Measurements from ENCODE around the gene SPOCK1.

Gene SPOCK1

GRCh38 chr5:137027758-137028157 is 471.4 kb downstream of the SPOCK1 start:
- DNase-seq (ENCODE audit: low read depth, low spot score) = no peak

GRCh38 chr5:137026296-137026695 is 472.8 kb downstream of the SPOCK1 start:
- DNase-seq (ENCODE audit: low read depth, low spot score) = no peak

DNA sequence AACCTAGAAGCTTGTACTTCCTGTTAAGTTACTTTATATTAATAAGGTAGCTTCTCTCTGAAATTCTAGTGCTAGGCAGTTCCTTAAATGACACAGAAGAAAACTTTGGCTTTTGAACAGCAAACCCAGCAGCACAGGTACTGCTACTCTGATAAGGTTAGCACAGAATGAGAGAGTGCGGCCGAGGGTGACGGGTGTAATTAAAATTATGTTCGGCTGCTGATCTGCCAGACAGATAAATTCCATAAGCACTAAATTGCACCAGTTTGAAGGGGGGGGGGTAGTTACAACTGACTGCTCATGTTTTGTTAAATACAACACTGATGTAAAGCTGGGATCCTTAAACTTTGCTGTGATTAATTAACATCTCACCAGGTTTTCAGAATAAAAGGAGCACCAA is 475.1 kb downstream of the SPOCK1 start:
- DNase-seq (ENCODE audit: low read depth, low spot score) = no peak

GRCh38 chr5:137023371-137023770 is 475.8 kb downstream of the SPOCK1 start:
- no peak for DNase-seq (ENCODE audit: low read depth, low spot score)

DNA sequence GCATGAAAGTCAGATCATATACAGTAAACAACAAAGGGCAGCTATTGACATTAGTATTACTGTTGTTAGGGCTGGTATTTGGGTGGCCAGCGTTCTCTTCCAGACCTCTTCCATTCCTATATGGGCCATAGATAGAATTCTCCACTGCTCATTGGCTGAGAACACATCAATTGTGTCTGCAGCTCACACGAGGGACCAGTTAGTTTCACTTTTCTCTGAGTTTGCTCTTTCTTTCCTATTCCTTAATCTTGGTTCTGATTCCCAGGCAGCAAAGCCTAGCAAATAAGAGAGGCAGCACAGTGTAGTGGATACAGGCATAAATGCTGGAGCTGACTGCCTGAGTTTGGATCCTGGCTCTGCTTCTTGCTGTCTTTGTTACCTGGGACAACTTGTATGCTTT is 476.4 kb downstream of the SPOCK1 start:
- DNase-seq (ENCODE audit: low read depth, low spot score) = no peak

GRCh38 chr5:137022043-137022442 is 477.1 kb downstream of the SPOCK1 start:
- DNase-seq (ENCODE audit: low read depth, low spot score) = no peak

GRCh38 chr5:137019229-137019628 is 479.9 kb downstream of the SPOCK1 start:
- no peak for DNase-seq (ENCODE audit: low read depth, low spot score)

DNA sequence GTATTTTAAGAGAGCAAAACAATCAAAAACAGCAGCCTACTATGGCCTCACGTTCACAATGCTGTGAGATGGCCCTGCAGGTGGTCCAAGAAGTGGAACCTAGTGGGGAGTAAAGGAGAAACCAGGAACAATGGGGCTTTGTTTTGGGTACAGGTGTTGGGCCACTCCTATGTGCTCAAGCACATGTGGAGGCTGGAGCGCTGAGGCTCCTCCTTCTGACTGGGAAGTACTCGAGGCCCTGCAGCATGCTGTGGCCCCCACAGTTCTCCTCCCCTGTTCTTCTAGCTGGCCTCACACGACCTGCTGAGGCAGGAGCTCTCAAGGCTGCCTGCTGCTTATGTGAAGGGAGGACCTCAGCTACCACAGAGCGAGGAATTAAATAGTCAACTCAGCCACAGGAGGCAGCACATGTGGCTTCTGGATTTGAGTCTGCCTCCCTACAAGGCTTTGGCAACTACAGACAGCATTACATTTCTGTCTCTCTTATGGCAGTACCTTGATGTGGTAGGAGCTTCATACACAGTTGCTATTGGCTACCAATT is 482.3 kb downstream of the SPOCK1 start:
- no peak for DNase-seq (ENCODE audit: low read depth, low spot score)

DNA sequence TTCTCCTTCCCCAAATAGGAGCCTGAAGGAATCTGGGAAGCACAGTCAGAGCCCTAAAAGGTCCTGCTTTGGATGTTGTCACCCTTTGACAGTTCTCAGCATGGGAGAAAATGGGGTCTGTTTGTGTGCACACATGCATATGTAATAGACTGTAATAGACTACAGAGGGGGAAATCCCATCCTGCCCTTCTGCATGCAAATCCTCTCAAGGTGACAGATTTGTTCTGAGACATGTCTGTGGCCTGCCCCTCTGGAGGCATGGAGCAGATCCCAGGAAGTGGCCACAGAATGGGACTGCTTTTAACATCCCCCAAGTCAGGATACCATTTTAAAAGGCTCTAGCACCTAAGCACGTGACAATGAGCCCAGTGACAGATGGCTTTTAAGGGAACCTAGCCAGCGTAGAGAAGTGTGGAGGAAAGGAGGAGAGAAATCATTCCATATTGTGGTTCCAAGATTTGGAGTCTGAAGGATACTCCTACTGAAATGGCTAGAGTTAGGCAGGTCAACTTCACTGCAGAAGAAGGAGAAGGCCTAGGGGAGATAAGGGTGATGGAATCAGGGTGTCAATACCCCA is 483.5 kb downstream of the SPOCK1 start:
- DNase-seq (ENCODE audit: low read depth, low spot score) = no peak

- DNase-seq (ENCODE audit: low read depth, low spot score) = no peak
Measured at GRCh38 chr5:137014731-137015130, 484.4 kb downstream of the SPOCK1 start.

DNA sequence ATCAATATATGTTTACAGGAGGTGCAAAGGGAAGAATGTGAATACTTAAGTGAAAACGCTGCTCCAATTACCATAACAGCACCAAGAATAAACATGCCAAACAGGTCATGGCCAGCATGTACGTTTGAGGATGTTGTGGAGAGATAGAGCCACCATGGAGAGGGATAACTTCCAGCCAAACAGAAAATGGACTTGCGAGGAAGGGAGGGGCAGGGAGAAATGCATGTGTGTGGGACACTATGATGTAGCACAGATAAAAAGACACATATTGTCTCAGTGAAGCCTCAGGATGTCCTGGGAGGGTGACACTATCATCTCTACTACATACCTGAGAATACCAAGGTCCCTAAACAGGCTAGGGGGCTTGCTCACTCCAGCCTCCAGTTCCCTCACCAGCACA is 488.9 kb downstream of the SPOCK1 start:
- no peak for DNase-seq (ENCODE audit: low read depth, low spot score)

DNA sequence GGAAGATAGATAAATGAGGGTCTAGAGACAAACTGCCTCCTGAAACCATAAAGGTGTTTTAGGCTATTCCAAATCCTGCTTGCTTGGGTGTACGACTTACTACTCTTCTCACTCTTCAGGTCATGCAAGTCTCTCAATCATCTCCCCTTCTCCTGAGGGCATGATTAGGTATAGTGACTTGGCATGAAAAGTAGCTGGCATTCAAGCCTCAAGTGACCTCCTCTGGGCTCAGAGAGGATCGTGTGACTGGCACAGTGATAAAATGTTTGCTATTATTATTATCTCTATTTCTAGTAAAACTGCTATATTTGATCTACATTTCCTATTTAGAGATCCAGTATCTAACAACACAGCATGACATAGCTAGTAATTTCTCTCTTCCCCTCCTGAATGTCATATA is 494.8 kb downstream of the SPOCK1 start:
- no peak for DNase-seq (ENCODE audit: low read depth, low spot score)

- no peak for DNase-seq (ENCODE audit: low read depth, low spot score)
Measured at GRCh38 chr5:137001026-137001569, 498.0 kb downstream of the SPOCK1 start.

DNA sequence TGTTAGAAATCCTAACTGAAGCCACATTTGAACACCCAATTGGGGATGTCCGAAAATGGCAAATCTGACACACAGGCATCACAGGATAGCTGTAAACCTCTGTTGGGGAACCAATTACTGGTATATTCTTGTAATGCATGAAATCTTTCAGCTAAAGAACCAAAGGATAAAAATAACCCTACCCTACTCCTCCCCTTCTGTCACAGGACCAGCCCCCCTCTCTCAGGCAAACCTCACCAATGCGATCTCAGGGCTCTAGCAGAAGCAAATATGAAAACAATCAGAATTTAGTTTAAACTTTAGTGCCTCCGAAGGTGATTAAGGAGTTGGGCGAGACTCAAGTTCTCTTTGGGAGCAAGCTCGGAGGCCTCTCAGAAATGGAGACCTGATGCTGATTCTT is 499.3 kb downstream of the SPOCK1 start:
- DNase-seq (ENCODE audit: low read depth, low spot score) = no peak

DNA sequence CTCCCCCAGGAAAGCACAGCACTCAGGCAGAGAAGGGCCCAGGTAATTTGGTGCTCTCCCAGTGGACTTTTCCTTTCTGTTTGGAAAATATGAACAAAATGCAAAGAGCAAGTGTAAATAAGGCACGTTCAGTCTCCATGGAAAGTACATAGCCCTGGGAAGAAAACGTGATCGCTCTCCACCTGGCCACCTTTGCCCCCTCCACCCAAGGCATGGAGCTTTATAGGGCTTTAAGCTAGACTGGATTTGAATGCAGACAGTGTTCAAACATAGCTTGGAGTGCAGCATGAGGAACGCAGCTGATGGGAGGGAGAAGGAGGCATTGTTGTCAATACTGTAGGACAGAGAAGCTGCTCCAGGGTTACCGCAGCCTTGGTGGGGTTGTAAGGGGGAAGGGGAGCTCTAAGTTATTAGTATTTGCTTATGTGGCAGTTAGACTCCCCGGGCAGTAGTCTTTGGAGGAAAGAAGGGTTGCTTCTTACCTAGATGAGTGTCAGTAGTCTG is 500.2 kb downstream of the SPOCK1 start:
- no peak for DNase-seq (ENCODE audit: low read depth, low spot score)

- DNase-seq (ENCODE audit: low read depth, low spot score) = no peak
Measured at GRCh38 chr5:136994154-136994553, 505.0 kb downstream of the SPOCK1 start.

- DNase-seq (ENCODE audit: low read depth, low spot score) = no peak
Measured at GRCh38 chr5:136992796-136993489, 506.2 kb downstream of the SPOCK1 start.

GRCh38 chr5:136985785-136986475 is 513.2 kb downstream of the SPOCK1 start:
- DNase-seq (ENCODE audit: low read depth, low spot score) = no peak

DNA sequence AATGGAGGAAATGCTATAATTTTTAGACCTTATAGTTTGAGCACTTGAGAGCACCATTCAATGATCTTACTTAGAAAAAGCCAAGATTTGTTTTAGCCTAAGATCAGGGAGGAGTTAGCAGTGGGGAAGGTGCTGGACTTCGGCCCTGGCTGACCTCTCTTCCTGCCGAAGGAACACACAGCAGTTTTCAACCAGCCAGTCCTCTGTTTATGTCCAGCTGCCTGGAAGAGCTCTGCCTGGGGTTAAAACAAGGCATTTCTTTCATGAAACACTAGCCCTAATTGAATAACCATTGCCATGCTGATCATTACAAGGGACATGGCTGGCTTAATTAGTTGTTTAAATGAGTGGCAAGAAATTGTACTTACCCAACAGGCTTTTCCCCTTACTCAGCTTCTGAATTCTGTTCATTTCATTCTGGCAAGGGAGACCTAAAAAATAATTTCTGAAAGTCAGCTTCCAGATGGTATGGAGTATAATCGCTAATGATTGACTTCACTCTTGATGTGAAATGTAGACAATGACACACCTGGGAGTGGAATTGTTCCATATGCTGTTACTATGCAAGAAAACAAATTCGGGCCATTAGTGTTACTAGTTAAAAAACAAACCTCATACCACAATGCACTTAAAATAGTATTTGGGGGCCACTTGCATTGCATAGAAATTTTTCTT is 514.2 kb downstream of the SPOCK1 start:
- no peak for DNase-seq (ENCODE audit: low read depth, low spot score)

DNA sequence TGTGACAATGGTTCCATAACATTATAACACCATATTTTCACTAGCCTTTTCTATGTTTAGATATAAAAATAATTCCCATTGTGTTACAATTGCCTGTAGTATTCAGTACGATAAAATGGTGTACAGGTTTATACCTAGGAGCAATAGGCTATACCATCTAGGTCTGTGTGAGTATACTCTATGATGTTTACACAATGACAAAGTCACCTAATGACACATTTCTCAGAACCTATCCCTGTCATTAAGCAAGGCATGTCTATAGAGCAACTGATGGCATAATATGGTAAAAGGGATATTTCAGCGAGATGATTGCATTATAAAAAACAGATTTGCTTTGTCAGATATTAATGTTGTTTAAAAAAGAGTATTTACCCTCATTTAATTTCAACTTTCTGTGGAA is 517.2 kb downstream of the SPOCK1 start:
- DNase-seq (ENCODE audit: low read depth, low spot score) = no peak

DNA sequence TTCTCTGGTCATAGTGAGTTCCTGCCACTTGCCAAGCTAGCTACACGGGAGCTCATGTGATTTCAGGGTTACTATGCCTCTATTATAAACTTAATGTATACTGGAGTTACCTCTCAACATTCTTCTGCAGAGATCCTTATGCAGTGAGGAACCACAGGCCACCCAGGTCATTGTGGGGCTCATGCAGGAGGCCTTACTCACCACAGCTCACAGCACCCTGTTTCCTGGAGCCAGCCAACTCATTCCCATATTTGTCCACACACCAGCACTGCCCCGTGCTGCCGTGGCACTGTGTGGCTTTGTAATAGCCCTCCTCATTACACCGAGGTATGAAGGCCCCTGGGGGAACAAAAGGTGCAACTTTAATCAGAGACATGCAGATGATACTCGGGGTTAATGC is 520.0 kb downstream of the SPOCK1 start:
- DNase-seq (ENCODE audit: low read depth, low spot score) = no peak

- no peak for DNase-seq (ENCODE audit: low read depth, low spot score)
Measured at GRCh38 chr5:136963504-136963903, 535.6 kb downstream of the SPOCK1 start.

Measured in activated naive CD8-positive, alpha-beta T cell treated with anti-CD3 and anti-CD28 coated beads, Interleukin-2, amount 50 U/mL, for 16 hours (primary cell).